HG02943 (cell line): ENCODE measurements around the gene CACNG5.
"Not testable (repeated sequence)": the region's sequence is repeated elsewhere in the genome, so short reads cannot be mapped to it uniquely, and the experiment has no call there.

ENCODE experiments used
- ATAC-seq: cut with Tn5 transposase; IDR thresholded peaks from one replicate; pipeline ENCODE4 v1.9.1; 2021; ENCODE audit warnings: mild to moderate bottlenecking, low read depth, moderate library complexity; ENCODE audit not compliant: unreplicated experiment

Gene CACNG5

GRCh38 chr17:66900126-66901010 is 65.5 kb downstream of the CACNG5 start:
- no peak for ATAC-seq

- not testable (repeated sequence) for ATAC-seq
These were observed 68.4 kb downstream of the CACNG5 start for GRCh38 chr17:66903296-66903695.

GRCh38 chr17:66903781-66904180 is 68.9 kb downstream of the CACNG5 start:
- ATAC-seq = no peak

GRCh38 chr17:66904760-66905624 is 70.1 kb downstream of the CACNG5 start:
- ATAC-seq = no peak

GRCh38 chr17:66906321-66907278 is 71.7 kb downstream of the CACNG5 start:
- ATAC-seq = no peak

- no peak for ATAC-seq
These were observed 75.0 kb downstream of the CACNG5 start for GRCh38 chr17:66909804-66910373.

- no peak for ATAC-seq
These were observed 75.9 kb downstream of the CACNG5 start for GRCh38 chr17:66910651-66911285.

- ATAC-seq = no peak
These were observed 80.3 kb downstream of the CACNG5 start for GRCh38 chr17:66915204-66915611.

- ATAC-seq = no peak
These were observed 80.9 kb downstream of the CACNG5 start for GRCh38 chr17:66915792-66916191.

GRCh38 chr17:66916946-66917345 is 82.0 kb downstream of the CACNG5 start:
- no peak for ATAC-seq

GRCh38 chr17:66918896-66919295 is 84.0 kb downstream of the CACNG5 start:
- ATAC-seq = no peak

- no peak for ATAC-seq
These were observed 85.5 kb downstream of the CACNG5 start for GRCh38 chr17:66920435-66920834.

- no peak for ATAC-seq
These were observed 86.0 kb downstream of the CACNG5 start for GRCh38 chr17:66920950-66921349.

GRCh38 chr17:66923886-66924285 is 89.0 kb downstream of the CACNG5 start:
- no peak for ATAC-seq

GRCh38 chr17:66925811-66926500 is 91.0 kb downstream of the CACNG5 start:
- ATAC-seq = no peak

GRCh38 chr17:66928949-66929348 is 94.0 kb downstream of the CACNG5 start:
- ATAC-seq = no peak

- no peak for ATAC-seq
These were observed 94.7 kb downstream of the CACNG5 start for GRCh38 chr17:66929591-66929990.

- no peak for ATAC-seq
These were observed 96.0 kb downstream of the CACNG5 start for GRCh38 chr17:66930933-66931332.

GRCh38 chr17:66932311-66932710 is 97.4 kb downstream of the CACNG5 start:
- no peak for ATAC-seq
